Measurements from ENCODE around the gene SIM2.

DNA sequence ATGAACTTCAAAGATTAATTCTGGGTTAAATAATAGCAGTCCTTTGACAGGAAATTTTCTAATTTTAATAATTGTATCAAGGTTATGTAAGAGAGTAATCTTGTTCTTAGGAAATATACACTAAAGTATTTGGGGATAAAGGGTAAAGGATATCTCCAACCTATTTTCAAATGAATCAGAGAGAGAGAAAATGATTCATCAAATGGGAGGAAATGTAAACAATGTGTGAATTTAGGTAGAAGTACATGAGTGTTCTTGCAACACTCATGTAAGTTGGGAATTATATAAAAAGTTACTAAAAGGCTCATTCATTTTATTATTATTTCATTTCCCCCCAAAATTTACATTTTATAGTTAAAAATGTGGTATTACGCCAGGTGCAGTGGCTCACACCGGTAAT is 20.4 kb upstream of the SIM2 start:
- no peak for TF ChIP-seq POLR2A (IDR thresholded peaks at IDR 0.05)
- TF ChIP-seq, protein P1, sequence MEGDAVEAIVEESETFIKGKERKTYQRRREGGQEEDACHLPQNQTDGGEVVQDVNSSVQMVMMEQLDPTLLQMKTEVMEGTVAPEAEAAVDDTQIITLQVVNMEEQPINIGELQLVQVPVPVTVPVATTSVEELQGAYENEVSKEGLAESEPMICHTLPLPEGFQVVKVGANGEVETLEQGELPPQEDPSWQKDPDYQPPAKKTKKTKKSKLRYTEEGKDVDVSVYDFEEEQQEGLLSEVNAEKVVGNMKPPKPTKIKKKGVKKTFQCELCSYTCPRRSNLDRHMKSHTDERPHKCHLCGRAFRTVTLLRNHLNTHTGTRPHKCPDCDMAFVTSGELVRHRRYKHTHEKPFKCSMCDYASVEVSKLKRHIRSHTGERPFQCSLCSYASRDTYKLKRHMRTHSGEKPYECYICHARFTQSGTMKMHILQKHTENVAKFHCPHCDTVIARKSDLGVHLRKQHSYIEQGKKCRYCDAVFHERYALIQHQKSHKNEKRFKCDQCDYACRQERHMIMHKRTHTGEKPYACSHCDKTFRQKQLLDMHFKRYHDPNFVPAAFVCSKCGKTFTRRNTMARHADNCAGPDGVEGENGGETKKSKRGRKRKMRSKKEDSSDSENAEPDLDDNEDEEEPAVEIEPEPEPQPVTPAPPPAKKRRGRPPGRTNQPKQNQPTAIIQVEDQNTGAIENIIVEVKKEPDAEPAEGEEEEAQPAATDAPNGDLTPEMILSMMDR (IDR thresholded peaks at IDR 0.05) = no peak
